Spinal cord (tissue), 10 donors: Measurements from ENCODE around the gene SETDB1. TPM values are rescaled to one million over a fixed set of nuclear protein-coding genes. Genes with fewer than 3 reads are reported as not detected.

ENCODE experiments used
- DNase-seq, 6 donors: peaks; one replicate each; pipeline versions ENCODE4 v3.0.0 to v3.0.0-alpha.2; 2013 to 2015; ENCODE audit warnings: low spot score in 6 of 6, low read depth in 4 of 6
- H3K27ac ChIP-seq: one replicate; pipeline ENCODE4 v1.5.1; 2013; ENCODE audit warnings: low read depth, low read length, control low read depth
- H3K27me3 ChIP-seq: one replicate; pipeline ENCODE4 v1.6.1; 2013; ENCODE audit warnings: low read length; ENCODE audit not compliant: control insufficient read depth, insufficient read depth
- H3K36me3 ChIP-seq: one replicate; pipeline ENCODE4 v1.6.1; 2013; ENCODE audit warnings: low read length; ENCODE audit not compliant: control insufficient read depth, insufficient read depth
- H3K4me1 ChIP-seq: one replicate; pipeline ENCODE4 v1.6.1; 2013; ENCODE audit warnings: low read length; ENCODE audit not compliant: control insufficient read depth, insufficient read depth
- H3K4me3 ChIP-seq: one replicate; pipeline ENCODE4 v1.5.1; 2013; ENCODE audit warnings: low read depth, low read length, control low read depth
- H3K9me3 ChIP-seq: one replicate; pipeline ENCODE4 v1.6.1; 2013; ENCODE audit warnings: low read length; ENCODE audit not compliant: control insufficient read depth, insufficient read depth
- WGBS: methylation state at CpG from one replicate; pipeline ENCODE4 v1.1.5; 2013; ENCODE audit warnings: missing lambda C conversion rate; ENCODE audit not compliant: insufficient coverage; 5-methylcytosine and 5-hydroxymethylcytosine counted together
- polyA plus RNA-seq, 2 donors: library from polyadenylated mRNA; unstranded; fragments of 120-200 nt; gene quantifications; one replicate each; pipeline ENCODE4 v1.2.1, GENCODE V29; 2013; ENCODE audit not compliant: insufficient read length in 2 of 2
- total RNA-seq, 2 donors: library from RNA; depleted of rRNA in 1 of 2; stranded (reverse); fragments of 120-200 nt in 1 of 2; fragments of >200 nt in 1 of 2; gene quantifications; one replicate each; pipeline versions ENCODE4 v1.2.3 to v1.2.4, GENCODE V29; 2013 to 2014
- donor health status: healthy.

SETDB1 gene
- total and polyA plus RNA-seq, 4 donors = 39.7 to 58.6 (median 47.7) TPM

GRCh38 chr1:150961756-150962155 is 35.6 kb downstream of the SETDB1 start:
- H3K4me3 ChIP-seq = no peak overlapping the region
- no CpG with 5 or more reads among the region's 4 CpGs for WGBS
- no peaks in the 10 kb centered on the region for H3K4me1 ChIP-seq
- no peak for DNase-seq
- no peaks in the 10 kb centered on the region for H3K9me3 ChIP-seq
- H3K27me3 ChIP-seq = no peaks in the 10 kb centered on the region
- H3K36me3 ChIP-seq = peaks cover 70% of the 10 kb centered on the region
- H3K27ac ChIP-seq = no peak overlapping the region

GRCh38 chr1:150963321-150964163 is 37.4 kb downstream of the SETDB1 start:
- Histone ChIP-seq H3K27me3 (no peaks in the 10 kb centered on the region), H3K4me3 (no peak overlapping the region), H3K9me3 (no peaks in the 10 kb centered on the region), H3K36me3 (peaks cover 79% of the 10 kb centered on the region), H3K27ac (no peak overlapping the region), H3K4me1 (peaks cover 9% of the 10 kb centered on the region)
- no peak for DNase-seq
- WGBS = 92% methylated on average over 5 of the region's 10 CpGs

GRCh38 chr1:150964164-150964489 is 38.0 kb downstream of the SETDB1 start:
- Histone ChIP-seq H3K27me3 (no peaks in the 10 kb centered on the region), H3K4me1 (peaks cover 14% of the 10 kb centered on the region), H3K36me3 (peaks cover 78% of the 10 kb centered on the region), H3K4me3 (no peak overlapping the region), H3K27ac (no peak overlapping the region), H3K9me3 (no peaks in the 10 kb centered on the region)
- 92% methylated on average over 2 of the region's 5 CpGs for WGBS
- no peak for DNase-seq

GRCh38 chr1:150965605-150966004 is 39.4 kb downstream of the SETDB1 start:
- Histone ChIP-seq H3K27ac (no peak overlapping the region), H3K36me3 (peaks cover 66% of the 10 kb centered on the region), H3K9me3 (no peaks in the 10 kb centered on the region), H3K27me3 (no peaks in the 10 kb centered on the region), H3K4me3 (no peak overlapping the region), H3K4me1 (peaks cover 25% of the 10 kb centered on the region)
- no CpG with 5 or more reads among the region's 4 CpGs for WGBS
- no peak for DNase-seq

GRCh38 chr1:150966011-150966410 is 39.8 kb downstream of the SETDB1 start:
- no peak for DNase-seq
- Histone ChIP-seq H3K9me3 (no peaks in the 10 kb centered on the region), H3K36me3 (peaks cover 66% of the 10 kb centered on the region), H3K4me1 (peaks cover 29% of the 10 kb centered on the region), H3K27me3 (no peaks in the 10 kb centered on the region), H3K27ac (no peak overlapping the region), H3K4me3 (no peak overlapping the region)
- no CpG with 5 or more reads among the region's 6 CpGs for WGBS

- Histone ChIP-seq H3K9me3 (no peaks in the 10 kb centered on the region), H3K36me3 (peaks cover 64% of the 10 kb centered on the region), H3K4me1 (peaks cover 48% of the 10 kb centered on the region), H3K4me3 (no peak overlapping the region), H3K27me3 (no peaks in the 10 kb centered on the region), H3K27ac (no peak overlapping the region)
- DNase-seq = no peak
- 96% methylated on average over 13 of the region's 13 CpGs for WGBS
These were observed 41.8 kb downstream of the SETDB1 start for GRCh38 chr1:150967936-150968335.

GRCh38 chr1:150968491-150968890 is 42.3 kb downstream of the SETDB1 start:
- no peaks in the 10 kb centered on the region for H3K27me3 ChIP-seq
- H3K4me3 ChIP-seq = no peak overlapping the region
- H3K4me1 ChIP-seq = peaks cover 54% of the 10 kb centered on the region
- no peak for DNase-seq
- WGBS = 84% methylated on average over 4 of the region's 4 CpGs
- peaks cover 66% of the 10 kb centered on the region for H3K36me3 ChIP-seq
- H3K9me3 ChIP-seq = no peaks in the 10 kb centered on the region
- H3K27ac ChIP-seq = peak overlapping the region; percentile 40

- DNase-seq = no peak
- H3K27ac ChIP-seq = no peak overlapping the region
- H3K4me3 ChIP-seq = no peak overlapping the region
- no peaks in the 10 kb centered on the region for H3K27me3 ChIP-seq
- peaks cover 60% of the 10 kb centered on the region for H3K4me1 ChIP-seq
- H3K36me3 ChIP-seq = peaks cover 58% of the 10 kb centered on the region
- WGBS = 80% methylated on average over 2 of the region's 3 CpGs
- H3K9me3 ChIP-seq = no peaks in the 10 kb centered on the region
These were observed 43.5 kb downstream of the SETDB1 start for GRCh38 chr1:150969626-150970025.

- H3K9me3 ChIP-seq = no peaks in the 10 kb centered on the region
- 20% methylated on average over 5 of the region's 11 CpGs for WGBS
- no peaks in the 10 kb centered on the region for H3K27me3 ChIP-seq
- peaks cover 51% of the 10 kb centered on the region for H3K36me3 ChIP-seq
- H3K4me1 ChIP-seq = peaks cover 67% of the 10 kb centered on the region
- no peak for DNase-seq
- peak overlapping the region; percentile 25 for H3K27ac ChIP-seq
- no peak overlapping the region for H3K4me3 ChIP-seq
These were observed 44.8 kb downstream of the SETDB1 start for GRCh38 chr1:150970808-150971582.
